ENCODE results near the gene TAF11L14.

- no peak for TF ChIP-seq POLR2AphosphoS5 (IDR thresholded peaks at IDR 0.05; ENCODE audit: low read depth, low read length)
- TF ChIP-seq, protein P1, sequence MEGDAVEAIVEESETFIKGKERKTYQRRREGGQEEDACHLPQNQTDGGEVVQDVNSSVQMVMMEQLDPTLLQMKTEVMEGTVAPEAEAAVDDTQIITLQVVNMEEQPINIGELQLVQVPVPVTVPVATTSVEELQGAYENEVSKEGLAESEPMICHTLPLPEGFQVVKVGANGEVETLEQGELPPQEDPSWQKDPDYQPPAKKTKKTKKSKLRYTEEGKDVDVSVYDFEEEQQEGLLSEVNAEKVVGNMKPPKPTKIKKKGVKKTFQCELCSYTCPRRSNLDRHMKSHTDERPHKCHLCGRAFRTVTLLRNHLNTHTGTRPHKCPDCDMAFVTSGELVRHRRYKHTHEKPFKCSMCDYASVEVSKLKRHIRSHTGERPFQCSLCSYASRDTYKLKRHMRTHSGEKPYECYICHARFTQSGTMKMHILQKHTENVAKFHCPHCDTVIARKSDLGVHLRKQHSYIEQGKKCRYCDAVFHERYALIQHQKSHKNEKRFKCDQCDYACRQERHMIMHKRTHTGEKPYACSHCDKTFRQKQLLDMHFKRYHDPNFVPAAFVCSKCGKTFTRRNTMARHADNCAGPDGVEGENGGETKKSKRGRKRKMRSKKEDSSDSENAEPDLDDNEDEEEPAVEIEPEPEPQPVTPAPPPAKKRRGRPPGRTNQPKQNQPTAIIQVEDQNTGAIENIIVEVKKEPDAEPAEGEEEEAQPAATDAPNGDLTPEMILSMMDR (IDR thresholded peaks at IDR 0.05) = no peak
- TF ChIP-seq, protein P2, sequence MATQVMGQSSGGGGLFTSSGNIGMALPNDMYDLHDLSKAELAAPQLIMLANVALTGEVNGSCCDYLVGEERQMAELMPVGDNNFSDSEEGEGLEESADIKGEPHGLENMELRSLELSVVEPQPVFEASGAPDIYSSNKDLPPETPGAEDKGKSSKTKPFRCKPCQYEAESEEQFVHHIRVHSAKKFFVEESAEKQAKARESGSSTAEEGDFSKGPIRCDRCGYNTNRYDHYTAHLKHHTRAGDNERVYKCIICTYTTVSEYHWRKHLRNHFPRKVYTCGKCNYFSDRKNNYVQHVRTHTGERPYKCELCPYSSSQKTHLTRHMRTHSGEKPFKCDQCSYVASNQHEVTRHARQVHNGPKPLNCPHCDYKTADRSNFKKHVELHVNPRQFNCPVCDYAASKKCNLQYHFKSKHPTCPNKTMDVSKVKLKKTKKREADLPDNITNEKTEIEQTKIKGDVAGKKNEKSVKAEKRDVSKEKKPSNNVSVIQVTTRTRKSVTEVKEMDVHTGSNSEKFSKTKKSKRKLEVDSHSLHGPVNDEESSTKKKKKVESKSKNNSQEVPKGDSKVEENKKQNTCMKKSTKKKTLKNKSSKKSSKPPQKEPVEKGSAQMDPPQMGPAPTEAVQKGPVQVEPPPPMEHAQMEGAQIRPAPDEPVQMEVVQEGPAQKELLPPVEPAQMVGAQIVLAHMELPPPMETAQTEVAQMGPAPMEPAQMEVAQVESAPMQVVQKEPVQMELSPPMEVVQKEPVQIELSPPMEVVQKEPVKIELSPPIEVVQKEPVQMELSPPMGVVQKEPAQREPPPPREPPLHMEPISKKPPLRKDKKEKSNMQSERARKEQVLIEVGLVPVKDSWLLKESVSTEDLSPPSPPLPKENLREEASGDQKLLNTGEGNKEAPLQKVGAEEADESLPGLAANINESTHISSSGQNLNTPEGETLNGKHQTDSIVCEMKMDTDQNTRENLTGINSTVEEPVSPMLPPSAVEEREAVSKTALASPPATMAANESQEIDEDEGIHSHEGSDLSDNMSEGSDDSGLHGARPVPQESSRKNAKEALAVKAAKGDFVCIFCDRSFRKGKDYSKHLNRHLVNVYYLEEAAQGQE (IDR thresholded peaks at IDR 0.05; ENCODE audit: insufficient read depth in 1 of 2, low read depth in 2 of 2, low read length in 1 of 2) = no peak
Observed at GRCh38 chr5:17679597-17680203, 45.4 kb downstream of the TAF11L14 start.

Data from Panc1 (cell line).